Parathyroid adenoma (tissue), 2 donors: ENCODE results near the gene SLC51B.

Experiments used
- H2AFZ ChIP-seq: fragments of 300-600 bp; sonication (generic); one replicate; pipeline ENCODE4 v1.7.0; 2017; ENCODE audit warnings: antibody characterized with exemption, mild to moderate bottlenecking
- H3K27ac ChIP-seq: fragments of 300-600 bp; sonication (generic); one replicate; pipeline ENCODE4 v1.7.0; 2017
- H3K27me3 ChIP-seq: fragments of 300-600 bp; sonication (generic); one replicate; pipeline ENCODE4 v1.7.0; 2017; ENCODE audit warnings: low read length; ENCODE audit not compliant: control insufficient read depth, insufficient read depth
- H3K36me3 ChIP-seq: fragments of 300-600 bp; sonication (generic); one replicate; pipeline ENCODE4 v1.7.0; 2017; ENCODE audit warnings: low read length; ENCODE audit not compliant: control insufficient read depth, insufficient read depth
- H3K4me1 ChIP-seq: fragments of 300-600 bp; sonication (generic); one replicate; pipeline ENCODE4 v1.7.0; 2017; ENCODE audit warnings: control low read depth
- H3K4me2 ChIP-seq: fragments of 300-600 bp; sonication (generic); one replicate; pipeline ENCODE4 v1.7.0; 2017; ENCODE audit warnings: low read length
- H3K4me3 ChIP-seq: fragments of 300-600 bp; sonication (generic); one replicate; pipeline ENCODE4 v1.7.0; 2017; ENCODE audit warnings: low read depth, low read length
- H3K79me2 ChIP-seq: fragments of 300-600 bp; sonication (generic); one replicate; pipeline ENCODE4 v1.7.0; 2017; ENCODE audit warnings: control low read depth
- H3K9ac ChIP-seq: fragments of 300-600 bp; sonication (generic); one replicate; pipeline ENCODE4 v1.7.0; 2017; ENCODE audit warnings: mild to moderate bottlenecking
- H3K9me3 ChIP-seq: fragments of 300-600 bp; sonication (generic); one replicate; pipeline ENCODE4 v1.7.0; 2017; ENCODE audit warnings: low read length; ENCODE audit not compliant: control insufficient read depth
- TF ChIP-seq, protein P1 (sequence below): fragments of 300-600 bp; sonication (generic); IDR thresholded peaks from one replicate; pipeline ENCODE4 v1.7.0; 2017; ENCODE audit warnings: antibody characterized with exemption, mild to moderate bottlenecking
- donor health status: primary hyperparathyroidism.

SLC51B gene

DNA sequence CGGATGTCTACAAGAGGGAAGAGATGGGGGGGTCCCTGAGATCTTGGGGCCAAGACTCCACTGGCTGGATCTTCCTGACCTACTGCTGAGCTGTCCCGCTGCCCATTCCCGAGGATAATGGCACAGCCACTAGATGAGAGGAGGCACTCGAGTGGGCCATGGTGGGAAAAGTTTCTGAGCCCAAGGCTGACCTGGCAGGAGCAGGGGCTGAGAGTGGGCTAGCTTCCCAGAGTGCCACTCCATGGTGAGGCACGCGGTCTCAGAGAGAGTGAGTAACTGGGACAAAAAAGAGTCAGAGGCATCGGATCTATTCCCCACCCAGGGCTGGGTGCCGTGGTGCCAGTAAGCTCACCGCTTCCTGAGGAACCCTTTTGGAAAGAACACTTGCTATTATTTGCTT is 10.9 kb downstream of the SLC51B start:
- no peaks in the 10 kb centered on the region for H3K36me3 ChIP-seq
- no peak overlapping the region for H2AFZ ChIP-seq
- no peaks in the 10 kb centered on the region for H3K27me3 ChIP-seq
- no peaks in the 10 kb centered on the region for H3K4me1 ChIP-seq
- H3K79me2 ChIP-seq = no peaks in the 10 kb centered on the region
- TF ChIP-seq, protein P1, sequence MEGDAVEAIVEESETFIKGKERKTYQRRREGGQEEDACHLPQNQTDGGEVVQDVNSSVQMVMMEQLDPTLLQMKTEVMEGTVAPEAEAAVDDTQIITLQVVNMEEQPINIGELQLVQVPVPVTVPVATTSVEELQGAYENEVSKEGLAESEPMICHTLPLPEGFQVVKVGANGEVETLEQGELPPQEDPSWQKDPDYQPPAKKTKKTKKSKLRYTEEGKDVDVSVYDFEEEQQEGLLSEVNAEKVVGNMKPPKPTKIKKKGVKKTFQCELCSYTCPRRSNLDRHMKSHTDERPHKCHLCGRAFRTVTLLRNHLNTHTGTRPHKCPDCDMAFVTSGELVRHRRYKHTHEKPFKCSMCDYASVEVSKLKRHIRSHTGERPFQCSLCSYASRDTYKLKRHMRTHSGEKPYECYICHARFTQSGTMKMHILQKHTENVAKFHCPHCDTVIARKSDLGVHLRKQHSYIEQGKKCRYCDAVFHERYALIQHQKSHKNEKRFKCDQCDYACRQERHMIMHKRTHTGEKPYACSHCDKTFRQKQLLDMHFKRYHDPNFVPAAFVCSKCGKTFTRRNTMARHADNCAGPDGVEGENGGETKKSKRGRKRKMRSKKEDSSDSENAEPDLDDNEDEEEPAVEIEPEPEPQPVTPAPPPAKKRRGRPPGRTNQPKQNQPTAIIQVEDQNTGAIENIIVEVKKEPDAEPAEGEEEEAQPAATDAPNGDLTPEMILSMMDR = no peak
- H3K27ac ChIP-seq = no peak overlapping the region
- H3K9ac ChIP-seq = no peak overlapping the region
- H3K4me3 ChIP-seq = no peak overlapping the region
- H3K4me2 ChIP-seq = no peak overlapping the region
- no peaks in the 10 kb centered on the region for H3K9me3 ChIP-seq

DNA sequence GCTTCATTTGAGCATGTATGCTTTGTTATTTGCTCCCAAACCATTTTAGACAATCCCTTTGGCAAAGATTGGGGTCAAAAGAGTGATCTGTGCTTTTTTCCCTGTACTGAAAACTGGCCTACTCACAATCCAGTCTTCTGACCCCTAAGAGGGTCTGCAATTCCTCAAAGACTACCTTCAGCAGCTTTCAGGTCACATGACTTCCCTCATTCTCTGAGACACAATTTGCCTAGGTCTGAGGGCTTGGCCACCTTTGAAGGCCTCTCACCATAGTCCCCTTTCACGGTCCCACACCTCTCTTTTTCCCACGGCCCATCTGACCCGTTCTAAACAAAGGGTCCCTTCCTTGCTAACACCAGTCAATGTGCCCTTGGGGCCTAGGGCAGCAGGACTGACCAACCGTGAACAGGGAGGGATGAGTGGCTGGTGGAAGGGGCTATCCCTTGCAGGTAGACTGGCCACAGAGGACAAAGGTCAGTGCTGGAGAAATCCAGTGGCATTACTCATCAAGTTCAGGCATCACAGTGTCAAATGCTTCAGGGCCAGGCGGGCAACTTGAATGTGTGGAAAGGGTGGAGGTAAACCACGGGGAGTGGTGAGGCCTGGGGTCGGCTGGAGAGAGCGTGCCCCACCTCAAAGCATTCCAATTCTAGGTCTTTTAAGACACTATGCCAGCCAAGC is 11.8 kb downstream of the SLC51B start:
- Histone ChIP-seq H3K9me3 (no peaks in the 10 kb centered on the region), H3K27ac (no peak overlapping the region), H3K4me2 (no peak overlapping the region), H3K4me1 (no peaks in the 10 kb centered on the region), H3K9ac (no peak overlapping the region), H3K4me3 (no peak overlapping the region), H3K79me2 (no peaks in the 10 kb centered on the region), H3K27me3 (no peaks in the 10 kb centered on the region), H2AFZ (no peak overlapping the region), H3K36me3 (no peaks in the 10 kb centered on the region)
- TF ChIP-seq, protein P1 = no peak

DNA sequence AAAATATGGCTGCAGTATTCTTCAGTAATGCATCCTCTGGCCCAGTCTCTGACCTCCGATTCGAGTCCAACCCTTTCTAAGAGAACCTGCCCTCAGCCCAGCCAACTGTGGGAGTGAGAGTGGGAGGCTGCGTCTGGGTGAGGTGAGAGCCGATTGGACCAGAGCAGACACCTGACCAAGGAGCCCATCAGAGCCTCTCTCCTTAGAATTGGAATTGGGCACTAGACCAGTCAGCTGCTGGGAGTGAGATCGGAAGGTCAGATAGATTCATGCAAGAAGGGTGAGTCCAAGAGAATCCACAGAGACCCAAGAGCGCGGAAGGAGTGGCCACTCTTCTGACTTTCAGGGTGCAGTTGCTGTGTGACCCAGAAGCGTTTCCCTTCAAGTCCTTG is 12.4 kb downstream of the SLC51B start:
- Histone ChIP-seq H3K4me2 (no peak overlapping the region), H3K4me1 (no peaks in the 10 kb centered on the region), H3K4me3 (no peak overlapping the region), H2AFZ (no peak overlapping the region), H3K9ac (no peak overlapping the region), H3K27ac (no peak overlapping the region), H3K9me3 (no peaks in the 10 kb centered on the region), H3K36me3 (no peaks in the 10 kb centered on the region), H3K79me2 (no peaks in the 10 kb centered on the region), H3K27me3 (no peaks in the 10 kb centered on the region)
- TF ChIP-seq, protein P1 = no peak

DNA sequence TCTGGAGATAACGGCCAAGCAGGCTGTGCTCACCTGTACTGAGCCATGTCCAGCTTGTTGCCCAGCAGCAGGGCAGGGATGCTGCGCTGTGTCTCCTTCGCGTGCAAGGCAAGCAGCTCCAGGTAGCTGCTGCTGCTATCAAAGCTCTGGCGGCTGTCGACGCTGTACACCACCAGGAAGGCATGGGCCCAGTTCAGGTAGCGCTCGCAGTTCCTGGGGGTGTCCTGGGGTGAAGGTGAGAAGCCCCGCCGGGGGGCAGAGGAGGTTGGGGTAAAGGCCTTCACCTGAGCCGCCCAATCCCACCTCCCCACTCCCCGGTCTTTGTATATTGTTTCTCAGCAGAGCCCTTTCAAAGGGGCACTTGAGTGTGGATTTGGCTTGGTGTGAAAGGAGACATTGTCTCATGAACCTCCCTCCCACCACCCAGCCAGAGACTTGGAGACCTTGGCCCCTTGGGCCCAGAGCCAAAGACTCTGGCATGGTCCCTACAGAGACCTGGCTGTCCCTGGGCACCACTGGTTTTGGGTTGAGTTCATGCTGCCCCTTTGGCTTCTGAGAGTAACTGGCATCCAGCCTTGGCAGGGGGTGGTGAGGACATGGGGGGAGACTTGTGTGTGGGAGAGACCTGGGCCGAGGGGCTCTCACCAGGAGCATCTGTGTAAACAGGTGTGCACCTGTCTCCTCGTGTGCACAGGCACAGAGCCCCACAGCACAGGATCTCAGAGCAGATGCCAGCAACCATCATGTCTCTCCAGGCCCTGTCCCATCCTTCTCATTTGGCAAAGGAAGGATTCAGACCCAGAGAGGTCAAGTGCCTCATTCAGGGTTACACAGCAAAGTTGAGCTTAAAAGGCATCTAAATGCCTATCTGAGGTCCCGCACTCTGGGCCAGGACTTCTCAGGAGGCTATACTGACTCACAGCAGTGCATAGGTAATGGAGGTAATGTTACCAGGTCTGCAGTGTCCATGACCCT is 13.5 kb downstream of the SLC51B start:
- H3K27ac ChIP-seq = no peak overlapping the region
- H3K36me3 ChIP-seq = no peaks in the 10 kb centered on the region
- H3K4me1 ChIP-seq = no peaks in the 10 kb centered on the region

More for the DNA sequence above, 13.5 kb downstream of the SLC51B start:
- Histone ChIP-seq H3K4me3 (no peak overlapping the region), H3K9ac (no peak overlapping the region), H3K9me3 (no peaks in the 10 kb centered on the region), H3K4me2 (no peak overlapping the region), H3K79me2 (no peaks in the 10 kb centered on the region), H2AFZ (no peak overlapping the region), H3K27me3 (no peaks in the 10 kb centered on the region)
- TF ChIP-seq, protein P1 = no peak
